Liver (tissue), 9 donors: ENCODE data around the gene KIF26B. TPM values are rescaled to one million over a fixed set of nuclear protein-coding genes. Genes with fewer than 3 reads are reported as not detected.

Experiments
- DNase-seq: peaks from one replicate; pipeline ENCODE4 v3.0.0-alpha.2; 2017; ENCODE audit warnings: low spot score
- H3K27ac ChIP-seq, 2 donors: one replicate each; pipeline ENCODE4 v1.7.0; 2013; ENCODE audit warnings: inconsistent platforms in 2 of 2, low read length in 2 of 2, control low read depth in 1 of 2, low read depth in 1 of 2, mild to moderate bottlenecking in 1 of 2
- H3K27me3 ChIP-seq, 4 donors: one replicate each; pipeline versions ENCODE4 v1.6.1 to v1.7.0; 2013; ENCODE audit warnings: low read length in 3 of 4, inconsistent platforms in 1 of 4, mild to moderate bottlenecking in 1 of 4, moderate library complexity in 1 of 4; ENCODE audit not compliant: control insufficient read depth in 4 of 4, insufficient read depth in 4 of 4
- H3K36me3 ChIP-seq, 4 donors: one replicate each; pipeline versions ENCODE4 v1.6.1 to v1.7.0; 2013; ENCODE audit warnings: low read length in 3 of 4, mild to moderate bottlenecking in 3 of 4, low read depth in 1 of 4, moderate library complexity in 1 of 4; ENCODE audit not compliant: control insufficient read depth in 4 of 4, insufficient read depth in 3 of 4
- H3K4me1 ChIP-seq, 4 donors: one replicate each; pipeline versions ENCODE4 v1.6.1 to v1.7.0; 2013; ENCODE audit warnings: low read length in 3 of 4, mild to moderate bottlenecking in 3 of 4, moderate library complexity in 1 of 4; ENCODE audit not compliant: control insufficient read depth in 4 of 4, insufficient read depth in 4 of 4
- H3K4me3 ChIP-seq, 3 donors: one replicate each; pipeline versions ENCODE4 v1.6.1 to v1.7.0; 2013; ENCODE audit warnings: low read length in 3 of 3, control low read depth in 1 of 3, low read depth in 1 of 3, mild to moderate bottlenecking in 1 of 3
- H3K9ac ChIP-seq, 2 donors: one replicate each; pipeline ENCODE4 v1.7.0; 2013; ENCODE audit warnings: low read length in 2 of 2, mild to moderate bottlenecking in 2 of 2, moderate library complexity in 2 of 2, control low read depth in 1 of 2, low read depth in 1 of 2
- H3K9me3 ChIP-seq, 4 donors: one replicate each; pipeline versions ENCODE4 v1.6.1 to v1.7.0; 2013; ENCODE audit warnings: low read length in 3 of 4; ENCODE audit not compliant: control insufficient read depth in 4 of 4
- EGR1 ChIP-seq, 2 donors: IDR thresholded peaks; 2 replicates each; pipeline ENCODE4 v1.6.1; 2016 to 2018; ENCODE audit warnings: antibody characterized with exemption in 2 of 2, low read depth in 2 of 2
- FOXA2 ChIP-seq: IDR thresholded peaks from 2 replicates; pipeline ENCODE4 v1.6.1; 2016; ENCODE audit warnings: antibody characterized with exemption
- GABPA ChIP-seq, 2 donors: IDR thresholded peaks in 1 of 2; conservative IDR thresholded peaks in 1 of 2; 2 replicates each; pipeline ENCODE4 v1.6.1; 2016; ENCODE audit warnings: antibody characterized with exemption in 2 of 2, mild to moderate bottlenecking in 1 of 2, moderate library complexity in 1 of 2
- HNF4A ChIP-seq, 2 donors: conservative IDR thresholded peaks; 2 replicates each; pipeline ENCODE4 v1.6.1; 2016; ENCODE audit warnings: antibody characterized with exemption in 2 of 2, mild to moderate bottlenecking in 2 of 2
- HNF4G ChIP-seq: IDR thresholded peaks from 2 replicates; pipeline ENCODE4 v1.6.1; 2016; ENCODE audit warnings: antibody characterized with exemption
- NR2F2 ChIP-seq: IDR thresholded peaks from 2 replicates; pipeline ENCODE4 v1.6.1; 2016; ENCODE audit warnings: antibody characterized with exemption
- RAD21 ChIP-seq, 2 donors: IDR thresholded peaks; 2 replicates each; pipeline ENCODE4 v1.6.1; 2016; ENCODE audit warnings: antibody characterized with exemption in 2 of 2, mild to moderate bottlenecking in 2 of 2
- RXRA ChIP-seq, 2 donors: IDR thresholded peaks; 2 replicates each; pipeline ENCODE4 v1.6.1; 2017 to 2018; ENCODE audit warnings: antibody characterized with exemption in 2 of 2, mild to moderate bottlenecking in 1 of 2
- SP1 ChIP-seq: IDR thresholded peaks from 2 replicates; pipeline ENCODE4 v1.6.1; 2018; ENCODE audit warnings: antibody characterized with exemption, mild to moderate bottlenecking
- TAF1 ChIP-seq: conservative IDR thresholded peaks from 2 replicates; pipeline ENCODE4 v1.6.1; 2016; ENCODE audit warnings: antibody characterized with exemption, mild to moderate bottlenecking
- YY1 ChIP-seq: IDR thresholded peaks from 2 replicates; pipeline ENCODE4 v1.6.1; 2016; ENCODE audit warnings: antibody characterized with exemption, mild to moderate bottlenecking
- WGBS: extraction: QIAGEN DNeasy Blood & Tissue Kit; methylation state at CpG from one replicate; pipeline ENCODE4 v1.1.7; 2013; 5-methylcytosine and 5-hydroxymethylcytosine counted together
- polyA plus RNA-seq, 2 donors: library from polyadenylated mRNA; stranded (reverse) in 1 of 2; unstranded in 1 of 2; fragments of 200-250 nt in 1 of 2; fragments of >200 nt in 1 of 2; fragmentation: Nextera tagmentation in 1 of 2; extraction: Ambion mirVana in 1 of 2; gene quantifications; one replicate each; pipeline versions ENCODE4 v1.2.1 to v1.2.3, GENCODE V29; 2013 to 2015
- total RNA-seq, 2 donors: library from RNA; depleted of rRNA; stranded (reverse); fragments of >200 nt; gene quantifications; one replicate each; pipeline ENCODE4 v1.2.3, GENCODE V29; 2014
- TF ChIP-seq, protein P1 (sequence below): IDR thresholded peaks from 2 replicates; pipeline ENCODE4 v1.6.1; 2016; ENCODE audit warnings: antibody characterized with exemption
- TF ChIP-seq, protein P2 (sequence below): fragments of 150-350 bp; IDR thresholded peaks from 2 replicates; pipeline ENCODE4 v1.5.1; 2017; ENCODE audit warnings: improper control_type of control experiment, low read depth, low read length; ENCODE audit not compliant: missing input control
- TF ChIP-seq, protein P3 (sequence below): IDR thresholded peaks from 2 replicates; pipeline ENCODE4 v1.6.1; 2016; ENCODE audit warnings: antibody characterized with exemption
- TF ChIP-seq, protein P4 (sequence below): IDR thresholded peaks from 2 replicates; pipeline ENCODE4 v1.6.1; 2016; ENCODE audit warnings: antibody characterized with exemption
- TF ChIP-seq, protein P5 (sequence below): IDR thresholded peaks from 2 replicates; pipeline ENCODE4 v1.6.1; 2016; ENCODE audit warnings: antibody characterized with exemption, mild to moderate bottlenecking
- donor health status: healthy.
- donor health status: healthy.
- donor health status: healthy.
- donor health status: healthy.
- donor health status: healthy.

The KIF26B gene
- total and polyA plus RNA-seq, 4 donors, result 0.10 to 1.7 (median 0.34) TPM

DNA sequence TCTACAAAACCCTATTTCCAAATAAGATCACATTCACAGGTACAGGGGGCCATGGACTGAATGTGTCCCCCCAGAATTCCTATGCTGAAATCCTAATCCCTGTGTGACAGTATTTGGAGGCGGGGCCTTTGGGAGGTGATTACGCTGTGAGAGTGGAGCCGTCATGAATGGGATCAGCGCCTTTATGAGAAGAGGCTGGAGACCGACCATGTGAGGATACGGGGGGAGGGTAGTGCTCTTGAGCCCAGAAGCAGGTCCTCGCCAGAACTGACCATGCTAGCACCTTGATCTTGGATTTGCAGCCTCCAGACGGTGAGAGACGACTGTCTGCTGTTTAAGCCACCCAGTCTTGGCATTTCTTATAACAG is 23.8 kb upstream of the KIF26B start:
- Histone ChIP-seq H3K4me1 (no peaks in the 10 kb centered on the region), H3K27ac (no peak overlapping the region), H3K9me3 (no peaks in the 10 kb centered on the region), H3K9ac (no peak overlapping the region), H3K27me3 (no peaks in the 10 kb centered on the region), H3K4me3 (no peak overlapping the region), H3K36me3 (no peaks in the 10 kb centered on the region)
- TF ChIP-seq YY1 (no peak), NR2F2 (no peak), SP1 (no peak), GABPA (IDR thresholded peaks at IDR 0.05 in 1 of 2, conservative IDR thresholded peaks at IDR 0.05 in 1 of 2) (no peak), TAF1 (no peak), HNF4A (conservative IDR thresholded peaks at IDR 0.05) (no peak)
- TF ChIP-seq, protein P1, sequence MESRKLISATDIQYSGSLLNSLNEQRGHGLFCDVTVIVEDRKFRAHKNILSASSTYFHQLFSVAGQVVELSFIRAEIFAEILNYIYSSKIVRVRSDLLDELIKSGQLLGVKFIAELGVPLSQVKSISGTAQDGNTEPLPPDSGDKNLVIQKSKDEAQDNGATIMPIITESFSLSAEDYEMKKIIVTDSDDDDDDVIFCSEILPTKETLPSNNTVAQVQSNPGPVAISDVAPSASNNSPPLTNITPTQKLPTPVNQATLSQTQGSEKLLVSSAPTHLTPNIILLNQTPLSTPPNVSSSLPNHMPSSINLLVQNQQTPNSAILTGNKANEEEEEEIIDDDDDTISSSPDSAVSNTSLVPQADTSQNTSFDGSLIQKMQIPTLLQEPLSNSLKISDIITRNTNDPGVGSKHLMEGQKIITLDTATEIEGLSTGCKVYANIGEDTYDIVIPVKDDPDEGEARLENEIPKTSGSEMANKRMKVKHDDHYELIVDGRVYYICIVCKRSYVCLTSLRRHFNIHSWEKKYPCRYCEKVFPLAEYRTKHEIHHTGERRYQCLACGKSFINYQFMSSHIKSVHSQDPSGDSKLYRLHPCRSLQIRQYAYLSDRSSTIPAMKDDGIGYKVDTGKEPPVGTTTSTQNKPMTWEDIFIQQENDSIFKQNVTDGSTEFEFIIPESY, result no peak
- TF ChIP-seq, protein P2, sequence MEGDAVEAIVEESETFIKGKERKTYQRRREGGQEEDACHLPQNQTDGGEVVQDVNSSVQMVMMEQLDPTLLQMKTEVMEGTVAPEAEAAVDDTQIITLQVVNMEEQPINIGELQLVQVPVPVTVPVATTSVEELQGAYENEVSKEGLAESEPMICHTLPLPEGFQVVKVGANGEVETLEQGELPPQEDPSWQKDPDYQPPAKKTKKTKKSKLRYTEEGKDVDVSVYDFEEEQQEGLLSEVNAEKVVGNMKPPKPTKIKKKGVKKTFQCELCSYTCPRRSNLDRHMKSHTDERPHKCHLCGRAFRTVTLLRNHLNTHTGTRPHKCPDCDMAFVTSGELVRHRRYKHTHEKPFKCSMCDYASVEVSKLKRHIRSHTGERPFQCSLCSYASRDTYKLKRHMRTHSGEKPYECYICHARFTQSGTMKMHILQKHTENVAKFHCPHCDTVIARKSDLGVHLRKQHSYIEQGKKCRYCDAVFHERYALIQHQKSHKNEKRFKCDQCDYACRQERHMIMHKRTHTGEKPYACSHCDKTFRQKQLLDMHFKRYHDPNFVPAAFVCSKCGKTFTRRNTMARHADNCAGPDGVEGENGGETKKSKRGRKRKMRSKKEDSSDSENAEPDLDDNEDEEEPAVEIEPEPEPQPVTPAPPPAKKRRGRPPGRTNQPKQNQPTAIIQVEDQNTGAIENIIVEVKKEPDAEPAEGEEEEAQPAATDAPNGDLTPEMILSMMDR, result no peak
- 59% methylated on average over 9 of the region's 9 CpGs for WGBS
- no peak for DNase-seq

DNA sequence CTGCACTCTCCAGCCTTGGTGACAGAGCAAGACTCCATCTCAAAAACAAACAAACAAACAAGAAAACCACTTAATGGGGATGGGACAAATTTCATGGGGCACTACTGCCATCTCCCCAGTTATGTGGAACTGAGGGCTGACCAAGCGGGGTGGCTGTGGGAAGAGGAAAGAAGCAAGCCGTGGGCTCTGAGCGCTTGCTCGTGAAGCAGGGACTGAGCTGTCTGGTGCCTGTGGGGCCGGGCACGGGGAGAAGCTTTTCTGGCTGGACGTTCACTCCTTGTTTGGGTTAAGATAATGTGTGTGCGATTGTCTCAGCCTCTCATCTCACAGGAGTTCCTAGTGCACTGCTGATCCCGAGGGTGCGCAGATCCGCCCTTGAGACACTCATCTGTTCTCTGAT is 22.0 kb upstream of the KIF26B start:
- Histone ChIP-seq H3K4me1 (no peaks in the 10 kb centered on the region), H3K9ac (no peak overlapping the region), H3K27me3 (no peaks in the 10 kb centered on the region), H3K36me3 (no peaks in the 10 kb centered on the region), H3K9me3 (no peaks in the 10 kb centered on the region), H3K4me3 (no peak overlapping the region), H3K27ac (no peak overlapping the region)
- TF ChIP-seq, protein P1, result no peak
- TF ChIP-seq TAF1 (no peak), RAD21 (IDR thresholded peaks at IDR 0.05) (no peak), FOXA2 (no peak), HNF4G (no peak), EGR1 (IDR thresholded peaks at IDR 0.05; ENCODE audit: low read depth in 2 of 2) (no peak), RXRA (IDR thresholded peaks at IDR 0.05) (no peak)
- TF ChIP-seq, protein P3, sequence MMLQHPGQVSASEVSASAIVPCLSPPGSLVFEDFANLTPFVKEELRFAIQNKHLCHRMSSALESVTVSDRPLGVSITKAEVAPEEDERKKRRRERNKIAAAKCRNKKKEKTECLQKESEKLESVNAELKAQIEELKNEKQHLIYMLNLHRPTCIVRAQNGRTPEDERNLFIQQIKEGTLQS, result no peak
- TF ChIP-seq, protein P4, sequence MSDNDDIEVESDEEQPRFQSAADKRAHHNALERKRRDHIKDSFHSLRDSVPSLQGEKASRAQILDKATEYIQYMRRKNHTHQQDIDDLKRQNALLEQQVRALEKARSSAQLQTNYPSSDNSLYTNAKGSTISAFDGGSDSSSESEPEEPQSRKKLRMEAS, result no peak
- TF ChIP-seq, protein P5, sequence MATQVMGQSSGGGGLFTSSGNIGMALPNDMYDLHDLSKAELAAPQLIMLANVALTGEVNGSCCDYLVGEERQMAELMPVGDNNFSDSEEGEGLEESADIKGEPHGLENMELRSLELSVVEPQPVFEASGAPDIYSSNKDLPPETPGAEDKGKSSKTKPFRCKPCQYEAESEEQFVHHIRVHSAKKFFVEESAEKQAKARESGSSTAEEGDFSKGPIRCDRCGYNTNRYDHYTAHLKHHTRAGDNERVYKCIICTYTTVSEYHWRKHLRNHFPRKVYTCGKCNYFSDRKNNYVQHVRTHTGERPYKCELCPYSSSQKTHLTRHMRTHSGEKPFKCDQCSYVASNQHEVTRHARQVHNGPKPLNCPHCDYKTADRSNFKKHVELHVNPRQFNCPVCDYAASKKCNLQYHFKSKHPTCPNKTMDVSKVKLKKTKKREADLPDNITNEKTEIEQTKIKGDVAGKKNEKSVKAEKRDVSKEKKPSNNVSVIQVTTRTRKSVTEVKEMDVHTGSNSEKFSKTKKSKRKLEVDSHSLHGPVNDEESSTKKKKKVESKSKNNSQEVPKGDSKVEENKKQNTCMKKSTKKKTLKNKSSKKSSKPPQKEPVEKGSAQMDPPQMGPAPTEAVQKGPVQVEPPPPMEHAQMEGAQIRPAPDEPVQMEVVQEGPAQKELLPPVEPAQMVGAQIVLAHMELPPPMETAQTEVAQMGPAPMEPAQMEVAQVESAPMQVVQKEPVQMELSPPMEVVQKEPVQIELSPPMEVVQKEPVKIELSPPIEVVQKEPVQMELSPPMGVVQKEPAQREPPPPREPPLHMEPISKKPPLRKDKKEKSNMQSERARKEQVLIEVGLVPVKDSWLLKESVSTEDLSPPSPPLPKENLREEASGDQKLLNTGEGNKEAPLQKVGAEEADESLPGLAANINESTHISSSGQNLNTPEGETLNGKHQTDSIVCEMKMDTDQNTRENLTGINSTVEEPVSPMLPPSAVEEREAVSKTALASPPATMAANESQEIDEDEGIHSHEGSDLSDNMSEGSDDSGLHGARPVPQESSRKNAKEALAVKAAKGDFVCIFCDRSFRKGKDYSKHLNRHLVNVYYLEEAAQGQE, result no peak
- no peak for DNase-seq
- 87% methylated on average over 11 of the region's 11 CpGs for WGBS
